H1 (cell line): ENCODE measurements around the gene ACO1. TPM values are rescaled to one million over a fixed set of nuclear protein-coding genes. Genes with fewer than 3 reads are reported as not detected.

Experiments
- CTCF ChIA-PET: fragments of 300-600 bp; sonication (Branson Sonifier 250); formaldehyde crosslinking; loops from one replicate; lab custom pipeline; 2021; ENCODE audit not compliant: partially characterized antibody; lab: Charles Lee
- POLR2A ChIA-PET: fragments of 300-600 bp; sonication (Branson Sonifier 250); formaldehyde crosslinking; loops from one replicate; lab custom pipeline; 2021; ENCODE audit warnings: inconsistent platforms; ENCODE audit not compliant: partially characterized antibody; lab: Charles Lee
- DNase-seq, 2 experiments: peaks; one replicate each; pipeline versions ENCODE4 v3.0.0 to v3.0.0-alpha.2; 2010 to 2022; ENCODE audit warnings: low spot score in 2 of 2, low read depth in 1 of 2, mixed read lengths in 1 of 2
- FAIRE-seq: peaks from 2 replicates; lab custom pipeline; 2011; peaks lifted over from hg19 to GRCh38; lab: Jason Lieb, UNC
- H2AFZ ChIP-seq: 2 replicates; pipeline ENCODE4 v1.8.1; 2012; ENCODE audit warnings: low read length, inconsistent platforms
- H2AK5ac ChIP-seq: 2 replicates; pipeline ENCODE4 v1.6.1; 2013; ENCODE audit warnings: low read depth, low read length
- H2BK120ac ChIP-seq: replicated peaks from 2 replicates; pipeline ENCODE3; 2013; ENCODE audit warnings: low read depth, low read length, inconsistent platforms
- H2BK12ac ChIP-seq: 2 replicates; pipeline ENCODE4 v1.6.1; 2013; ENCODE audit warnings: low read depth, low read length
- H2BK15ac ChIP-seq: 2 replicates; pipeline ENCODE4 v1.6.1; 2013; ENCODE audit warnings: low read length
- H2BK20ac ChIP-seq: 2 replicates; pipeline ENCODE4 v1.6.1; 2013; ENCODE audit warnings: low read length
- H2BK5ac ChIP-seq: 2 replicates; pipeline ENCODE4 v1.6.1; 2013; ENCODE audit warnings: low read depth, low read length
- H3K14ac ChIP-seq: 2 replicates; pipeline ENCODE4 v1.6.1; 2013; ENCODE audit warnings: inconsistent platforms; ENCODE audit not compliant: insufficient read length
- H3K18ac ChIP-seq: 2 replicates; pipeline ENCODE4 v1.6.1; 2013; ENCODE audit warnings: low read length; ENCODE audit errors: extremely low read depth
- H3K23ac ChIP-seq: 2 replicates; pipeline ENCODE4 v1.6.1; 2013; ENCODE audit warnings: inconsistent platforms; ENCODE audit not compliant: insufficient read length
- H3K23me2 ChIP-seq: 2 replicates; pipeline ENCODE4 v1.6.1; 2013; ENCODE audit warnings: low read depth, low read length
- H3K27ac ChIP-seq: 2 replicates; pipeline ENCODE4 v1.6.1; 2011; ENCODE audit warnings: low read depth, low read length, inconsistent platforms
- H3K27me3 ChIP-seq, 4 experiments: replicated peaks in 1 of 4; 1 replicate in 1 of 4; 2 replicates in 3 of 4; pipeline versions ENCODE4 v1.6.1 to v1.8.1; 2011 to 2013; ENCODE audit warnings: low read length in 3 of 4, mild to moderate bottlenecking in 3 of 4, inconsistent platforms in 2 of 4, mixed read lengths in 2 of 4, moderate library complexity in 1 of 4; ENCODE audit not compliant: control insufficient read depth in 3 of 4, insufficient read depth in 3 of 4; ENCODE audit errors: extremely low read depth in 1 of 4
- H3K36me3 ChIP-seq, 4 experiments: 2 replicates each; pipeline versions ENCODE4 v1.6.1 to v1.8.1; 2011 to 2013; ENCODE audit warnings: mild to moderate bottlenecking in 4 of 4, low read length in 3 of 4, moderate library complexity in 2 of 4, control low read depth in 1 of 4, inconsistent platforms in 1 of 4; ENCODE audit not compliant: insufficient read depth in 4 of 4, control insufficient read depth in 2 of 4
- H3K4ac ChIP-seq: replicated peaks from 2 replicates; pipeline ENCODE3; 2013; ENCODE audit warnings: low read length, low read depth, mixed read lengths, inconsistent platforms; ENCODE audit not compliant: insufficient read length
- H3K4me1 ChIP-seq, 4 experiments: replicated peaks in 1 of 4; 1 replicate in 1 of 4; 2 replicates in 3 of 4; pipeline versions ENCODE4 v1.6.1 to v1.8.1; 2011 to 2013; ENCODE audit warnings: low read length in 3 of 4, inconsistent platforms in 2 of 4, mixed read lengths in 1 of 4; ENCODE audit not compliant: insufficient read depth in 4 of 4, control insufficient read depth in 3 of 4
- H3K4me2 ChIP-seq, 2 experiments: 2 replicates each; pipeline versions ENCODE4 v1.6.1 to v1.8.1; 2011 to 2013; ENCODE audit warnings: low read depth in 2 of 2, low read length in 2 of 2, control low read depth in 1 of 2, inconsistent platforms in 1 of 2, mild to moderate bottlenecking in 1 of 2; ENCODE audit not compliant: insufficient read depth in 1 of 2
- H3K4me3 ChIP-seq, 4 experiments: fragments of 200-600, 300-600 bp in 1 of 4; sonication (generic), shearing (Covaris generic), sonication (Bioruptor Twin) in 1 of 4; 2 replicates each; pipeline versions ENCODE4 v1.5.1 to v1.8.1; 2011 to 2016; ENCODE audit warnings: low read length in 4 of 4, low read depth in 3 of 4, control low read depth in 2 of 4, inconsistent platforms in 2 of 4, mild to moderate bottlenecking in 2 of 4, mixed read lengths in 1 of 4, moderate library complexity in 1 of 4; ENCODE audit not compliant: insufficient read depth in 2 of 4; ENCODE audit errors: extremely low read depth in 1 of 4
- H3K56ac ChIP-seq: replicated peaks from 2 replicates; pipeline ENCODE3; 2013; ENCODE audit warnings: low read depth, mild to moderate bottlenecking, mixed read lengths, low read length, inconsistent platforms; ENCODE audit not compliant: insufficient read length
- H3K79me1 ChIP-seq: 2 replicates; pipeline ENCODE4 v1.6.1; 2013; ENCODE audit warnings: low read depth, low read length, control low read depth
- H3K79me2 ChIP-seq, 2 experiments: 2 replicates each; pipeline versions ENCODE4 v1.6.1 to v1.8.1; 2012 to 2013; ENCODE audit warnings: low read length in 2 of 2, mild to moderate bottlenecking in 2 of 2, inconsistent platforms in 1 of 2; ENCODE audit not compliant: insufficient read depth in 2 of 2, control insufficient read depth in 1 of 2
- H3K9ac ChIP-seq, 4 experiments: replicated peaks in 1 of 4; 1 replicate in 1 of 4; 2 replicates in 3 of 4; pipeline versions ENCODE4 v1.6.1 to v1.8.1; 2011 to 2013; ENCODE audit warnings: low read depth in 3 of 4, low read length in 3 of 4, control low read depth in 2 of 4, mild to moderate bottlenecking in 2 of 4, moderate library complexity in 2 of 4, inconsistent platforms in 1 of 4; ENCODE audit errors: extremely low read depth in 1 of 4
- H3K9me3 ChIP-seq, 2 experiments: 2 replicates each; pipeline versions ENCODE4 v1.6.1 to v1.8.1; 2012 to 2013; ENCODE audit warnings: mild to moderate bottlenecking in 2 of 2, moderate library complexity in 2 of 2, control low read depth in 1 of 2, inconsistent platforms in 1 of 2, low read depth in 1 of 2, low read length in 1 of 2, mixed read lengths in 1 of 2; ENCODE audit not compliant: insufficient read depth in 2 of 2
- H4K20me1 ChIP-seq, 2 experiments: replicated peaks in 1 of 2; 2 replicates each; pipeline versions ENCODE3 to v1.8.1; 2011 to 2013; ENCODE audit warnings: inconsistent platforms in 2 of 2, low read length in 2 of 2, mild to moderate bottlenecking in 1 of 2; ENCODE audit not compliant: insufficient read depth in 2 of 2, control insufficient read depth in 1 of 2
- H4K5ac ChIP-seq: 2 replicates; pipeline ENCODE4 v1.6.1; 2013; ENCODE audit warnings: low read length, low read depth, mixed read lengths, inconsistent platforms; ENCODE audit not compliant: insufficient read length
- H4K8ac ChIP-seq: 2 replicates; pipeline ENCODE4 v1.8.0; 2013; ENCODE audit warnings: mild to moderate bottlenecking, moderate library complexity, low read length, inconsistent platforms; ENCODE audit not compliant: insufficient read depth; ENCODE audit errors: extremely low read depth
- H4K91ac ChIP-seq: replicated peaks from 2 replicates; pipeline ENCODE3; 2013; ENCODE audit warnings: low read length, mixed read lengths, inconsistent platforms; ENCODE audit not compliant: insufficient read length
- BACH1 ChIP-seq: IDR thresholded peaks from 2 replicates; pipeline ENCODE4 v1.6.1; 2012; ENCODE audit warnings: low read length, improper control_type of control experiment
- CTCF ChIP-seq, 3 experiments: IDR thresholded peaks; 1 replicate in 2 of 3; 2 replicates in 1 of 3; pipeline versions ENCODE4 v1.5.1 to v1.6.1; 2011; ENCODE audit warnings: low read length in 3 of 3, mild to moderate bottlenecking in 3 of 3, inconsistent platforms in 2 of 3, low read depth in 1 of 3, moderate library complexity in 1 of 3; ENCODE audit not compliant: insufficient read depth in 1 of 3; ENCODE audit errors: control extremely low read depth in 1 of 3
- GTF2F1 ChIP-seq: IDR thresholded peaks from 2 replicates; pipeline ENCODE4 v1.6.1; 2012; ENCODE audit warnings: low read depth, low read length, improper control_type of control experiment, borderline replicate concordance
- RAD21 ChIP-seq, 2 experiments: IDR thresholded peaks in 1 of 2; conservative IDR thresholded peaks in 1 of 2; 2 replicates each; pipeline ENCODE4 v1.6.1; 2011; ENCODE audit warnings: low read depth in 2 of 2, low read length in 2 of 2, improper control_type of control experiment in 1 of 2, inconsistent platforms in 1 of 2, mild to moderate bottlenecking in 1 of 2, moderate library complexity in 1 of 2
- WGBS, 2 experiments: shearing (Covaris generic) in 1 of 2; methylation state at CpG; one replicate each; pipeline versions ENCODE4 v1.1.6 to v1.1.7; 2013 to 2015; ENCODE audit warnings: low lambda C conversion rate in 2 of 2, mixed read lengths in 2 of 2, inconsistent platforms in 1 of 2, low coverage in 1 of 2, missing lambda C conversion rate in 1 of 2; ENCODE audit not compliant: insufficient replicate concordance in 2 of 2, insufficient coverage in 1 of 2, insufficient read length in 1 of 2; ENCODE audit errors: extremely low coverage in 1 of 2, missing lambda C conversion rate in 1 of 2; 5-methylcytosine and 5-hydroxymethylcytosine counted together
- polyA plus RNA-seq, 7 experiments: library from polyadenylated mRNA; depleted of rRNA in 3 of 7; stranded (reverse) in 5 of 7; unstranded in 2 of 7; fragments of >200 nt in 5 of 7; fragments of 200-250 nt in 2 of 7; gene quantifications; 1 replicate in 5 of 7; 2 replicates in 1 of 7; 4 replicates in 1 of 7; pipeline versions ENCODE4 v1.2.1 to v1.2.3, GENCODE V29; 2011 to 2013; ENCODE audit warnings: missing spikeins in 2 of 7, mixed read lengths in 2 of 7
- total RNA-seq: library from RNA; stranded (reverse); fragmentation: NEBNext Ultra II Directional; extraction: Animal tissue kit (Norgen Biotek cat#: 25700); gene quantifications from 2 replicates; pipeline ENCODE4 v1.2.1, GENCODE V29; 2021

Gene ACO1
- total and polyA plus RNA-seq, 2 of the 8 experiments (the other 6 are each of a cell fraction or from before 2014, with no cell fraction given) = 39.3 to 49.8 TPM

DNA sequence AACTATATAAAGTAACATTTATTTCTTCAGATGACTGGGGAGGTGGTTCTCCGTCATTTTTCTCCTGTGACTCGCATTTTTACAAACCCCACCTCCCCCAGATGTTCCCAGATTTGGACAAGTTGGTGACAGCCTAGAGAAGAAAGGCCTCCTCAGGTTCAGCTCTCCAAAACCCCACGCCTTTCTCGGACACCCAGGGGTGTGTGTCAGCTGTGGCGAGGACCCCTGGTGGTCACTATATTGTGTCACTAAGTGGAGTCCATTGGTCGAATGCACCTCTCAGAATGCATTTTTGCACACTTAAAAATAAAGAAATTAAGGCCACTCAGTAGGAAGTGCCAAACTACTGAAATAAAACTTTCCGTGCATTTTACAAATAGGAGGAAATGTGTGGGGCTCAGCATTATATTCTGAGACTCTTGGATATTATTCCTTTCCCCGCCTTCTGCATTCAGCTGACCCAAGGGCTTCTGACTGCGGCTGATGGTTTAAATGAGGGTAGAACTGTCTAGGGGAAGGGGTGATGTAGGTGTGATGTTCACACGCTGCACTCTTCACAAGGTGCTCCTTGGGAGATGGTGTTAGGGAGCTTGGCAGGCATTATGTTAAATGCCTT, 47.6 kb downstream of the ACO1 start:
- Histone ChIP-seq H3K27ac (no peak overlapping the region), H3K56ac (no peak overlapping the region), H3K9me3 (no peaks in the 10 kb centered on the region), H2BK15ac (no peak overlapping the region), H2BK12ac (no peak overlapping the region), H4K20me1 (no peaks in the 10 kb centered on the region), H3K36me3 (peaks cover 4 to 24% (median 17%) of the 10 kb centered on the region in 4 experiments), H4K8ac (no peak overlapping the region), H3K4me1 (no peaks in the 10 kb centered on the region), H3K23me2 (no peaks in the 10 kb centered on the region), H3K23ac (no peak overlapping the region), H3K9ac (no peak overlapping the region), H2BK20ac (no peak overlapping the region), H2AK5ac (no peak overlapping the region), H3K79me1 (no peaks in the 10 kb centered on the region), H3K4me2 (no peak overlapping the region), H4K91ac (no peak overlapping the region), H3K18ac (no peak overlapping the region), H4K5ac (no peak overlapping the region), H3K14ac (no peak overlapping the region), H3K4ac (no peak overlapping the region), H2BK5ac (no peak overlapping the region), H3K4me3 (no peak overlapping the region), H3K79me2 (no peaks in the 10 kb centered on the region), H2BK120ac (no peak overlapping the region), H2AFZ (no peak overlapping the region), H3K27me3 (peaks cover 0 to 1% (median 0%) of the 10 kb centered on the region in 4 experiments; a peak in 1 of 7 replicates)
- no peak for TF ChIP-seq GTF2F1
- TF ChIP-seq RAD21 (IDR thresholded peaks at IDR 0.05 in 1 of 2, conservative IDR thresholded peaks at IDR 0.05 in 1 of 2; ENCODE audit: low read depth in 2 of 2, low read length in 2 of 2) = peak; percentile 47 to 49
- peak; percentile 39 to 62 (median 52) for TF ChIP-seq CTCF (IDR thresholded peaks at IDR 0.05; ENCODE audit: control extremely low read depth in 1 of 3, insufficient read depth in 1 of 3, low read depth in 1 of 3, low read length in 3 of 3)
- TF ChIP-seq BACH1 = peak; percentile 55; the same call in 1 of the 2 replicates
- 87% methylated on average over 10 of the region's 10 CpGs; no CpG with 5 or more reads in 1 of the 2 experiments for WGBS, 2 experiments
- CTCF ChIA-PET = interaction anchor here (0.9 to 6.3 kb wide), 25 partner anchors 8 to 537 kb away, joined by 3 to 91 read pairs (median 5); partner anchors contain the start of genes ACO1 and RIGI
- POLR2A ChIA-PET = no interaction called here
- FAIRE-seq (no peak), DNase-seq (peak in 1 of 2 experiments; percentile 52)
